Caco-2 (cell line): ENCODE measurements around the gene MUC13. TPM values are rescaled to one million over a fixed set of nuclear protein-coding genes. Genes with fewer than 3 reads are reported as not detected.

Experiments
- BruUV-seq: library from RNA; stranded (reverse); fragments of 400-500 nt; replicated peaks from 2 replicates; lab custom pipeline; 2021; lab: Mats Ljungman, UMichigan
- CTCF ChIA-PET: fragments of 300-600 bp; sonication (Branson Sonifier 250); formaldehyde crosslinking; loops from one replicate; lab custom pipeline; 2022; ENCODE audit warnings: antibody characterized with exemption; lab: Charles Lee
- POLR2A ChIA-PET: fragments of 300-600 bp; sonication (Branson Sonifier 250); formaldehyde crosslinking; loops from one replicate; lab custom pipeline; 2022; ENCODE audit warnings: antibody characterized with exemption; lab: Charles Lee
- DNase-seq, 2 experiments: peaks; one replicate each; pipeline versions ENCODE4 v3.0.0 to v3.0.0-alpha.2; 2020 to 2022
- H3K27me3 ChIP-seq: replicated peaks from 2 replicates; pipeline ENCODE4 v1.6.0; 2011; ENCODE audit warnings: low read length; ENCODE audit not compliant: control insufficient read depth, insufficient read depth
- H3K36me3 ChIP-seq: 2 replicates; pipeline ENCODE4 v1.5.1; 2011; ENCODE audit warnings: low read length; ENCODE audit not compliant: control insufficient read depth, insufficient read depth
- H3K4me1 ChIP-seq: fragments of 250-450 bp; sonication (Bioruptor Pico); 2 replicates; pipeline ENCODE4 v1.5.1; 2020; ENCODE audit warnings: mild to moderate bottlenecking
- H3K4me3 ChIP-seq: 2 replicates; pipeline ENCODE4 v1.5.1; 2011; ENCODE audit warnings: low read depth, mild to moderate bottlenecking, control low read depth, low read length
- H3K9me3 ChIP-seq: fragments of 250-450 bp; sonication (Bioruptor Pico); 2 replicates; pipeline ENCODE4 v1.5.1; 2020; ENCODE audit warnings: mild to moderate bottlenecking, moderate library complexity
- H3K27ac Mint-ChIP-seq: one replicate; pipeline ENCODE4 v1.8.0; 2022; ENCODE audit warnings: mixed read lengths; ENCODE audit not compliant: unreplicated experiment
- H3K27me3 Mint-ChIP-seq: one replicate; pipeline ENCODE4 v1.8.0; 2022; ENCODE audit warnings: mixed read lengths; ENCODE audit not compliant: insufficient read depth, unreplicated experiment
- H3K36me3 Mint-ChIP-seq: one replicate; pipeline ENCODE4 v1.8.0; 2022; ENCODE audit warnings: mild to moderate bottlenecking, mixed read lengths; ENCODE audit not compliant: insufficient read depth, unreplicated experiment
- H3K4me1 Mint-ChIP-seq: one replicate; pipeline ENCODE4 v1.8.0; 2022; ENCODE audit warnings: low read depth, mixed read lengths; ENCODE audit not compliant: unreplicated experiment
- H3K4me3 Mint-ChIP-seq: one replicate; pipeline ENCODE4 v1.8.0; 2022; ENCODE audit warnings: mild to moderate bottlenecking, moderate library complexity, mixed read lengths; ENCODE audit not compliant: unreplicated experiment
- H3K9me3 Mint-ChIP-seq: one replicate; pipeline ENCODE4 v1.8.0; 2022; ENCODE audit warnings: mixed read lengths; ENCODE audit not compliant: unreplicated experiment
- CTCF ChIP-seq, 2 experiments: fragments of 200-600 bp in 1 of 2; IDR thresholded peaks; 1 replicate in 1 of 2; 2 replicates in 1 of 2; pipeline versions ENCODE4 v1.5.1 to v1.8.0; 2011 to 2022; ENCODE audit warnings: antibody characterized with exemption in 1 of 2, control low read depth in 1 of 2, inconsistent platforms in 1 of 2, low read depth in 1 of 2, low read length in 1 of 2, mild to moderate bottlenecking in 1 of 2, moderate library complexity in 1 of 2; ENCODE audit not compliant: insufficient read depth in 1 of 2, severe bottlenecking in 1 of 2, unreplicated experiment in 1 of 2
- intact Hi-C: fragments of 100-400 bp; cut with micrococcal nuclease; formaldehyde crosslinking; loops from one replicate; pipeline ENCODE4 v1.10.0; 2022; ENCODE audit not compliant: unreplicated experiment
- total RNA-seq: library from RNA; stranded (reverse); gene quantifications from 2 replicates; pipeline ENCODE4 v1.2.3, GENCODE V29; 2022

MUC13 gene
- total RNA-seq, 1 experiment from 2014 or later = 3.5 TPM

- peaks cover 16% of the 10 kb centered on the region for H3K36me3 Mint-ChIP-seq
- no peak overlapping the region for H3K4me3 Mint-ChIP-seq
- TF ChIP-seq CTCF (IDR thresholded peaks at IDR 0.05; ENCODE audit: insufficient read depth in 1 of 2, low read depth in 1 of 2, low read length in 1 of 2, severe bottlenecking in 1 of 2, unreplicated experiment in 1 of 2) = no peak
- Histone ChIP-seq H3K4me1 (no peaks in the 10 kb centered on the region), H3K36me3 (no peaks in the 10 kb centered on the region), H3K9me3 (no peaks in the 10 kb centered on the region), H3K27me3 (no peaks in the 10 kb centered on the region), H3K4me3 (no peak overlapping the region)
- H3K27ac Mint-ChIP-seq = no peak overlapping the region
- no peaks in the 10 kb centered on the region for H3K4me1 Mint-ChIP-seq
- no TSS peak for BruUV-seq
- CTCF ChIA-PET = no interaction called here
- no peak for DNase-seq
- H3K9me3 Mint-ChIP-seq = no peaks in the 10 kb centered on the region
- H3K27me3 Mint-ChIP-seq = no peaks in the 10 kb centered on the region
- intact Hi-C loops = no loop called here
- POLR2A ChIA-PET = no interaction called here
Observed at GRCh38 chr3:124858275-124858674, 76.3 kb downstream of the MUC13 start.

GRCh38 chr3:124856677-124857076, 77.9 kb downstream of the MUC13 start:
- TF ChIP-seq CTCF (IDR thresholded peaks at IDR 0.05; ENCODE audit: insufficient read depth in 1 of 2, low read depth in 1 of 2, low read length in 1 of 2, severe bottlenecking in 1 of 2, unreplicated experiment in 1 of 2) = no peak
- Histone ChIP-seq H3K4me1 (no peaks in the 10 kb centered on the region), H3K27me3 (no peaks in the 10 kb centered on the region), H3K4me3 (no peak overlapping the region), H3K9me3 (no peaks in the 10 kb centered on the region), H3K36me3 (no peaks in the 10 kb centered on the region)
- H3K4me3 Mint-ChIP-seq = no peak overlapping the region
- BruUV-seq = no TSS peak
- peaks cover 16% of the 10 kb centered on the region for H3K36me3 Mint-ChIP-seq
- no peak overlapping the region for H3K27ac Mint-ChIP-seq
- no peaks in the 10 kb centered on the region for H3K4me1 Mint-ChIP-seq
- no peaks in the 10 kb centered on the region for H3K27me3 Mint-ChIP-seq
- POLR2A ChIA-PET = no interaction called here
- no peak for DNase-seq
- H3K9me3 Mint-ChIP-seq = no peaks in the 10 kb centered on the region
- CTCF ChIA-PET = no interaction called here
- intact Hi-C loops = no loop called here

Other genes starting within 250 kb of the MUC13 start
- 59.3 and 62.9 TPM in 2 replicates for gene UMPS, start 204.3 kb downstream of the MUC13 start, total RNA-seq
- 123 and 132 TPM in 2 replicates for gene ITGB5, start 47.4 kb downstream of the MUC13 start, total RNA-seq
- gene HEG1, start 121.2 kb upstream of the MUC13 start, total RNA-seq = 51.8 and 69.8 TPM in 2 replicates